Thymus (tissue), 11 donors: ENCODE data around the gene NCOA6. TPM values are rescaled to one million over a fixed set of nuclear protein-coding genes. Genes with fewer than 3 reads are reported as not detected.
A peak's percentile ranks its signal among the peaks of the same experiment; 100 is the strongest.

Experiments used
- DNase-seq, 9 donors: peaks; one replicate each; pipeline ENCODE4 v3.0.0-alpha.2; 2013; ENCODE audit warnings: low spot score in 9 of 9, low read depth in 6 of 9, missing footprints in 1 of 9
- H3K27ac ChIP-seq, 2 donors: one replicate each; pipeline ENCODE4 v1.5.1; 2013; ENCODE audit warnings: control low read depth in 1 of 2, low read depth in 1 of 2, low read length in 1 of 2, mild to moderate bottlenecking in 1 of 2, moderate library complexity in 1 of 2
- H3K27me3 ChIP-seq, 2 donors: one replicate each; pipeline ENCODE4 v1.5.1; 2013; ENCODE audit warnings: low read length in 1 of 2; ENCODE audit not compliant: control insufficient read depth in 2 of 2, insufficient read depth in 1 of 2
- H3K36me3 ChIP-seq, 2 donors: one replicate each; pipeline ENCODE4 v1.5.1; 2013; ENCODE audit warnings: low read length in 1 of 2, mild to moderate bottlenecking in 1 of 2, moderate library complexity in 1 of 2; ENCODE audit not compliant: control insufficient read depth in 2 of 2, insufficient read depth in 2 of 2
- H3K4me1 ChIP-seq, 2 donors: one replicate each; pipeline ENCODE4 v1.5.1; 2013; ENCODE audit warnings: low read length in 2 of 2; ENCODE audit not compliant: control insufficient read depth in 2 of 2, insufficient read depth in 2 of 2
- H3K4me3 ChIP-seq, 2 donors: one replicate each; pipeline ENCODE4 v1.5.1; 2013; ENCODE audit warnings: low read length in 2 of 2, control low read depth in 1 of 2, mild to moderate bottlenecking in 1 of 2
- H3K9me3 ChIP-seq, 2 donors: one replicate each; pipeline ENCODE4 v1.5.1; 2013; ENCODE audit warnings: low read length in 1 of 2, mild to moderate bottlenecking in 1 of 2; ENCODE audit not compliant: control insufficient read depth in 2 of 2, insufficient read depth in 1 of 2
- WGBS: extraction: QIAGEN DNeasy Blood & Tissue Kit; methylation state at CpG from one replicate; pipeline ENCODE4 v1.1.7; 2013; 5-methylcytosine and 5-hydroxymethylcytosine counted together
- polyA plus RNA-seq: library from polyadenylated mRNA; stranded (reverse); fragments of 200-250 nt; gene quantifications from one replicate; pipeline ENCODE4 v1.2.3, GENCODE V29; 2013
- total RNA-seq: library from RNA; stranded (reverse); fragments of 120-200 nt; gene quantifications from one replicate; pipeline ENCODE4 v1.2.4, GENCODE V29; 2013
- donor health status: healthy.

NCOA6 gene
- total and polyA plus RNA-seq, 2 donors, result 9.1 to 35.6 TPM

DNA sequence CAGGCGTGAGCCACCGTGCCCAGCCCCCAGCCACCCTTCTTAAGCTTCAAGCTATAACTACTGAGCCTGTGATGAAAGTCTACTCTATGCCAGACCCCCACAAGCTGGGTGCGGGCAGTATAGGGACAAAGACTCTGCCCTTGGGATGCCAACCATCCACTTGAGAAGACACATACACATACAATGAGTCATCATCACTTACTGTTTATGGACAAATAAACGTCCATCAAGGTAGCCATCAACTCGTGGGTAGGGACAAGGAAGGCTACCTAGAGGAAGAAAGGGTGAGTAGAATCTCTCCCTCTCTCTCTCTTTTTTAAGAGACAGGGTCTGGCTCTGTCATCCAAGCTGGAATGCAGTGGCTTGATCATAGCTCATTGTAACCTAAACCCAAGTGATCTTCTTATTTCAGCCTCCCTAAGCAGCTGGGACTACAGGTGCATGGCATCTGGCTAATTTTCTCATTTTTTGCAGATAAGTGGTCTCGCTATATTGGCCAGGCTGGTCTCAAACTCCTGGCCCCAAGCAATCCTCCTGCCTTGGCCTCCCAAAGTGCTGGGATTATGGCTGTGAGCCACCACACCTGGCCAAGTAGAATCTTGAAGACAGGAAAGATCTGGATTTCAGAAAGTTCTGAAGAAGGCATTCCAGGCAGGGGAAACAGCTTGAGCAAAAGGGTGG, 123.9 kb downstream of the NCOA6 start:
- peaks cover 0 to 40% of the 10 kb centered on the region in 2 donors for H3K27me3 ChIP-seq
- H3K36me3 ChIP-seq, result no peaks in the 10 kb centered on the region
- H3K9me3 ChIP-seq, result no peaks in the 10 kb centered on the region
- no peak overlapping the region for H3K27ac ChIP-seq
- DNase-seq, result no peak
- H3K4me1 ChIP-seq, result peaks cover 5 to 16% of the 10 kb centered on the region in 2 donors
- 92% methylated on average over 6 of the region's 6 CpGs for WGBS
- no peak overlapping the region for H3K4me3 ChIP-seq

DNA sequence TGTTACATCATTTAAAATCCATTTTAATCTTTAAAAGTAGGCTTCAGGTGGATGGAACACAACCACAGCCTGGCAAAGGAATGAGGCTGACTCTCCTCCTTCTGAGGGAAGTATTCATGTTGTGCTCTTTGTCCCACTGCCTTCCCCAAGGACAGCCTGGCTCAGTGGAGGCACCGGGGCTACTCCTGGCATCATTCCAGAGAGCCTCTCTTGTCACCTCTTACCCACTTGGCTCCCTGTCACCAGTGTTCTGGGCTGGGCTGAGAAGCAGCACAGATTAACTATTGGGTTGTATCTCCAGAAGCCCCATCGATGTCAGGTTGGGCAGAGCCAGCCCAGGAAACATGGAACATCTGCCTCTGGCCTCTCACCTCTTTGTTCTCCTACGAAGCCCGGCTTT, 132.0 kb downstream of the NCOA6 start:
- DNase-seq, result no peak
- H3K9me3 ChIP-seq, result no peaks in the 10 kb centered on the region
- H3K27ac ChIP-seq, result no peak overlapping the region
- no peaks in the 10 kb centered on the region for H3K4me1 ChIP-seq
- H3K36me3 ChIP-seq, result no peaks in the 10 kb centered on the region
- H3K27me3 ChIP-seq, result no peaks in the 10 kb centered on the region
- H3K4me3 ChIP-seq, result no peak overlapping the region
- WGBS, result 90% methylated on average over 4 of the region's 4 CpGs

DNA sequence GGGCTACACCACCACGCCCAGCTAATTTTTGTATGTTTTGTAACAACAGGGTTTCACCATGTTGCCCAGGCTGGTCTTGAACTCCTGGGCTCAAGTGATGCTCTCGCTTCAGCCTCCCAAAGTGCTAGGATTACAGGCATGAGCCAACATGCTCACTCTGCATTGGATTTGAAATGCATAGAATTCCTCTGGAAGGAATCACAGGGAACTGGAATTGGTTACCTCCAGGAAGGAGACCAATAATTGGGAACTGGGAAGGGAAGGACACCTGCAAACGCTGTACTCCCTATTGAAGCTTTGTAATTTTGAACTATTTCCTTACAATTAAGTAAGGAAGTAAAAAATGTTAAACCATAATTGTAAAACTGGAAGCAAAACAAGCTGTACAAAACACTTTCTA, 133.6 kb downstream of the NCOA6 start:
- H3K4me3 ChIP-seq, result no peak overlapping the region
- no peaks in the 10 kb centered on the region for H3K27me3 ChIP-seq
- H3K27ac ChIP-seq, result no peak overlapping the region
- no peaks in the 10 kb centered on the region for H3K9me3 ChIP-seq
- H3K4me1 ChIP-seq, result no peaks in the 10 kb centered on the region
- no peak for DNase-seq
- H3K36me3 ChIP-seq, result no peaks in the 10 kb centered on the region
- WGBS, result 78% methylated on average over 3 of the region's 3 CpGs

DNA sequence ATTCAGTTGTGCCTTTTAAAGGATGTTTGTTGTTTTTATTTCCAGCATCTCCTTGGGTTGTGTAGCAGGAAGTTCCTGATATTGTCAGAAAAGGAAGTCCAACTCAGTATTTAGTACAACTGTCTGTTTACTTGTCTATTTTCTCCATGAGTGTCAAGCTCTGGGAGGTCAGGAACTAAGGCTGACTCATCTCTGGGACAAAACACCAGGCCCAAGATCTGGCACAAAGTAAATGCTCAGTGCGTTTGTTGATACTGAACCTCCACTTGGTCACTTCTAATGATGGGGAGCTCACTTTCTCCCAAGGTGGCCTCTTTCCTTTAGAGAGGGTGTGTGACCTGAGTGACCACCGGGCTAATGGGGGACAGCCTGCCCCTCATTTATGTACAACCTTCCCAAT, 136.0 kb downstream of the NCOA6 start:
- DNase-seq, result no peak
- Histone ChIP-seq H3K36me3 (no peaks in the 10 kb centered on the region), H3K4me1 (no peaks in the 10 kb centered on the region), H3K4me3 (no peak overlapping the region), H3K27ac (no peak overlapping the region), H3K27me3 (no peaks in the 10 kb centered on the region), H3K9me3 (no peaks in the 10 kb centered on the region)
- WGBS, result 91% methylated on average over 2 of the region's 2 CpGs

DNA sequence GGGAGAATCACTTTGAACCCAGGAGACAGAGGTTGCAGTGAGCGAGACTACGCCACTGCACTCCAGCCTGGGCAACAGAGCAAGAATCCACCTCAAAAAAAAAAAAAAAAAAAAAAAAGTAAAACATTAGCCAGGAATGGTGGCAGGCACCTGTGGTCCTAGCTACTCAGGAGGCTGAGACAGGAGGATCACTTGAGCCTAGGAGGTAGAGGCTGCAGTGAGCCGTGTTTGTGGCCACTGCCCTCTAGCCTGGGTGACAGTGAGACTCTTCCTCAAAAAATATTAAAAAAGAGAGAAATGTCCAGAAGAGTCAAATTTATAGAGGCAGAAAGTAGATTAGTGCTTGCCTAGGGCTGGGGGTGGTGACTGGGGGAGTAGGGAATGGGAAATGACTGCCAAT, 141.8 kb downstream of the NCOA6 start:
- no peak overlapping the region for H3K27ac ChIP-seq
- H3K4me1 ChIP-seq, result no peaks in the 10 kb centered on the region
- H3K27me3 ChIP-seq, result no peaks in the 10 kb centered on the region
- no peaks in the 10 kb centered on the region for H3K9me3 ChIP-seq
- WGBS, result 100% methylated on average over 3 of the region's 3 CpGs
- no peaks in the 10 kb centered on the region for H3K36me3 ChIP-seq
- H3K4me3 ChIP-seq, result no peak overlapping the region
- no peak for DNase-seq

DNA sequence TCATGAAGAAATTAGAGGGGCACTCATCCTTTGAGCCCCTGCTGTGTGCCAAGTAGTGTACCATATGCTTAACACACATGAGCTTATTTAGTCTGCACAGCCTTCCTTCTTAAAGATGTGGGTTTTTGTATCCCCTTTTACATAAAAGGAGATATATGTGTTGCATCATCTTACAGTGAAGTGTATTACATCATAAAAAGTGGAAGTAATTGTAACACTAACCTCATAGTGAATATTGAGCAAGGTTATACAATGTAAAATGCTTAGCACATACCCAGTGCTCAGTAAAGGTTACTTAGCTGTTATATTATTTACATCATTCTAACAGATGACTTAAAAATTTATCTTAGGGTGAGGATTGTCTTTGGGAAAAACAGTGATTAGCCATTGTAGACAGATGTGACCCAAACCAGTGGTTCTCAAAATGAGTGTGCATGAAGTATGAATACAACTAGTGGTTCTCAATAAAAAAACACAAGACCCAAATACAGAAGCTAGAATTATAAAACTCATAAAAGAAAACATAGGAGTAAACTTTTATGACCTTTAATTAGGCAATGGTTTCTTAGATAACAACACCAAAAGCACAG, 144.8 kb downstream of the NCOA6 start:
- no peaks in the 10 kb centered on the region for H3K36me3 ChIP-seq
- H3K4me1 ChIP-seq, result peaks cover 8 to 11% of the 10 kb centered on the region in 2 donors
- no peak for DNase-seq
- no peak overlapping the region for H3K4me3 ChIP-seq
- H3K27me3 ChIP-seq, result no peaks in the 10 kb centered on the region
- no peaks in the 10 kb centered on the region for H3K9me3 ChIP-seq
- H3K27ac ChIP-seq, result no peak overlapping the region

GRCh38 chr20:34676642-34677373, 148.6 kb downstream of the NCOA6 start, which contains the start of gene PIGU:
Gene PIGU (minus strand): TSS chr20:34677092. CDS start chr20:34677085, 7 bp downstream.
- H3K9me3 ChIP-seq, result no peaks in the 10 kb centered on the region
- no peaks in the 10 kb centered on the region for H3K36me3 ChIP-seq
- DNase-seq, result peak; percentile 87 to 98 (median 95)
- H3K27me3 ChIP-seq, result no peaks in the 10 kb centered on the region
- under 1% methylated on average over 64 of the region's 64 CpGs for WGBS
- peak within 1 kb of the TSS; percentile 80 to 92 for H3K27ac ChIP-seq
- H3K4me1 ChIP-seq, result peaks cover 8 to 11% of the 10 kb centered on the region in 2 donors
- peak within 1 kb of the TSS; percentile 71 to 78 for H3K4me3 ChIP-seq

DNA sequence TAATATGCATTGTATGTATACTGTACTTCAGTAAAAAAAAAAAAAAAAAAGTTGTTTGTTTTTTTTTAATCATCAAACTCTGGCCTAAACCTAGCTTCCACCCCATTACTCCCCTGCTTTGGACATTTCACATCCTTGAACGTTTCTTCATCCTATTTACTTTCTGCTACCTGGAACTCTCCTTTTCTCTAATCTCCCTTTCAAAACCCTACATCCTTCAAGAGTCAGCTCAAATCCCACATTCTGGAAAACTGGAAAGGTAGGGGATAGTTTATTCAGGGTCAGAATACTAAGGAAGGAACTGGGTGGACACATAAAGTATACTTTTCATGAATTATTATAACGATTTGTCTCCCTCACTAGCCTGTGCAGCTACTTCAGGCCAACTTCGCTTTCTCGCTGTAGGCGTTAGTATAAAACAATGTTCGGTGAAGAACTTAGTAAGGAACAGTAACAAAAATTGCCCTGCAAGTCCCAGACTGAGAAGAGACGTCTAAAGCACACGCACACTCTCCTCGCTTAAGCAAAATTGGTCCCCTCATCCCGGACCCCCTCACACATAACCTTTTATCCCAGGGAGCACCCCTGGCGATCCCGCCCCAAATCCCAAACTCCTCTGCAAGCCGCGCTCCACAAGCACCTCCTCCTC, 149.3 kb downstream of the NCOA6 start:
- Histone ChIP-seq H3K27ac (peak overlapping the region; percentile 1 to 60), H3K9me3 (no peaks in the 10 kb centered on the region)
- 2% methylated on average over 14 of the region's 14 CpGs for WGBS

GRCh38 chr20:34675561-34675960, 149.9 kb downstream of the NCOA6 start:
- DNase-seq, result no peak
- 45% methylated on average over 3 of the region's 3 CpGs for WGBS
- Histone ChIP-seq H3K4me1 (peaks cover 8 to 11% of the 10 kb centered on the region in 2 donors), H3K4me3 (no peak overlapping the region), H3K27me3 (no peaks in the 10 kb centered on the region), H3K9me3 (no peaks in the 10 kb centered on the region), H3K27ac (no peak overlapping the region), H3K36me3 (no peaks in the 10 kb centered on the region)

More for the DNA sequence above, 149.3 kb downstream of the NCOA6 start:
- Histone ChIP-seq H3K36me3 (no peaks in the 10 kb centered on the region), H3K4me1 (peaks cover 8 to 11% of the 10 kb centered on the region in 2 donors), H3K27me3 (no peaks in the 10 kb centered on the region), H3K4me3 (peak overlapping the region; percentile 71 to 78)
- DNase-seq, result peak in 1 of 9 donors; percentile 11
